K562 (cell line): ENCODE results near the gene C20orf141.

Experiments used
- GABPA ChIP-seq: fragments of 200-800 bp; sonication (Bioruptor generic); conservative IDR thresholded peaks from 2 replicates; pipeline ENCODE4 v1.6.1; 2016; ENCODE audit warnings: low read depth, missing genetic modification characterization, missing compliant biosample characterization
- GATA2 ChIP-seq: sonication (generic); formaldehyde crosslinking; IDR thresholded peaks from 2 replicates; pipeline ENCODE4 v1.4.0; 2020; ENCODE audit warnings: mild to moderate bottlenecking, missing genetic modification reagents
- POLR2A ChIP-seq: fragments of 450-650 bp; conservative IDR thresholded peaks from 2 replicates; pipeline ENCODE4 v1.6.1; 2016
- PRPF4 ChIP-seq: fragments of 200-400 bp; formaldehyde crosslinking; IDR thresholded peaks from one replicate; pipeline ENCODE4 v1.6.1; 2017; ENCODE audit warnings: low read length, low read depth, mild to moderate bottlenecking; ENCODE audit not compliant: insufficient read depth, poor library complexity, severe bottlenecking
- ZNF3 ChIP-seq: fragments of 250-450 bp; sonication (Bioruptor Pico); IDR thresholded peaks from 2 replicates; pipeline ENCODE4 v1.5.0; 2021; ENCODE audit warnings: mild to moderate bottlenecking, moderate library complexity
- TF ChIP-seq, protein P1 (sequence below): fragments of 250-450 bp; sonication (Bioruptor Pico); IDR thresholded peaks from 2 replicates; pipeline ENCODE4 v1.9.0; 2021; ENCODE audit warnings: mild to moderate bottlenecking
- TF ChIP-seq, protein P2 (sequence below): fragments of 250-450 bp; sonication (Bioruptor Pico); IDR thresholded peaks from 2 replicates; pipeline ENCODE4 v1.4.0; 2020; ENCODE audit warnings: mild to moderate bottlenecking, moderate library complexity
- TF ChIP-seq, protein P3 (sequence below), 2 experiments: IDR thresholded peaks; 2 replicates each; pipeline ENCODE4 v1.6.1; 2012; ENCODE audit warnings: improper control_type of control experiment in 2 of 2, low read depth in 2 of 2, low read length in 2 of 2, borderline replicate concordance in 1 of 2
- TF ChIP-seq, protein P4 (sequence below), 3 experiments: IDR thresholded peaks in 2 of 3; conservative IDR thresholded peaks in 1 of 3; 2 replicates each; pipeline ENCODE4 v1.5.1; 2011 to 2012; ENCODE audit warnings: low read length in 3 of 3, mild to moderate bottlenecking in 3 of 3, control low read depth in 2 of 3, improper control_type of control experiment in 1 of 3, inconsistent platforms in 1 of 3, low read depth in 1 of 3, mixed read lengths in 1 of 3, moderate library complexity in 1 of 3; ENCODE audit not compliant: insufficient read depth in 2 of 3

DNA sequence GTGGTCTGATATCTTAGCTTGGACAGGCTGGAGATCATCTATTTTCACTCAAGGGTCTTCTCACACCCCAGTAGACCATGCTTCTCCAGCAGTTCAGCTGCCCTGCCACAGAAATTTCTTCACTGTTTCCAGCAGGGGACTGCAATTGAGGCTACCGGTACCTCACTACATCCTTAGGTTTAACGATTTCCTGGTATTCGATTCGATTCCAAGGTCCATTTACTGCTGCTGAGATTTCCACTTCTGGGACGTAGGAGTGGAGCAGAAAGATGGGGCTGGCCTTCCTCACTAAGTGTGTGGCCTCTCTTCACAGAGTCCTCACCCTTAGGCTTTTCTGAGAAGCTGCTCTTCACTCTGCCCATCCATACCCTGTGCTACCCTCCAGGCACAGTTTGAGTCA lies 31.9 kb downstream of the C20orf141 start:
- TF ChIP-seq, protein P1, sequence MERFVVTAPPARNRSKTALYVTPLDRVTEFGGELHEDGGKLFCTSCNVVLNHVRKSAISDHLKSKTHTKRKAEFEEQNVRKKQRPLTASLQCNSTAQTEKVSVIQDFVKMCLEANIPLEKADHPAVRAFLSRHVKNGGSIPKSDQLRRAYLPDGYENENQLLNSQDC (CRISPR knock-in tag): no peak
- TF ChIP-seq, protein P2, sequence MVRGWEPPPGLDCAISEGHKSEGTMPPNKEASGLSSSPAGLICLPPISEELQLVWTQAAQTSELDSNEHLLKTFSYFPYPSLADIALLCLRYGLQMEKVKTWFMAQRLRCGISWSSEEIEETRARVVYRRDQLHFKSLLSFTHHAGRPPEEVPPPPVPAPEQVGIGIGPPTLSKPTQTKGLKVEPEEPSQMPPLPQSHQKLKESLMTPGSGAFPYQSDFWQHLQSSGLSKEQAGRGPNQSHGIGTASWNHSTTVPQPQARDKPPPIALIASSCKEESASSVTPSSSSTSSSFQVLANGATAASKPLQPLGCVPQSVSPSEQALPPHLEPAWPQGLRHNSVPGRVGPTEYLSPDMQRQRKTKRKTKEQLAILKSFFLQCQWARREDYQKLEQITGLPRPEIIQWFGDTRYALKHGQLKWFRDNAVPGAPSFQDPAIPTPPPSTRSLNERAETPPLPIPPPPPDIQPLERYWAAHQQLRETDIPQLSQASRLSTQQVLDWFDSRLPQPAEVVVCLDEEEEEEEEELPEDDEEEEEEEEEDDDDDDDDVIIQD: no peak
- TF ChIP-seq, protein P3, sequence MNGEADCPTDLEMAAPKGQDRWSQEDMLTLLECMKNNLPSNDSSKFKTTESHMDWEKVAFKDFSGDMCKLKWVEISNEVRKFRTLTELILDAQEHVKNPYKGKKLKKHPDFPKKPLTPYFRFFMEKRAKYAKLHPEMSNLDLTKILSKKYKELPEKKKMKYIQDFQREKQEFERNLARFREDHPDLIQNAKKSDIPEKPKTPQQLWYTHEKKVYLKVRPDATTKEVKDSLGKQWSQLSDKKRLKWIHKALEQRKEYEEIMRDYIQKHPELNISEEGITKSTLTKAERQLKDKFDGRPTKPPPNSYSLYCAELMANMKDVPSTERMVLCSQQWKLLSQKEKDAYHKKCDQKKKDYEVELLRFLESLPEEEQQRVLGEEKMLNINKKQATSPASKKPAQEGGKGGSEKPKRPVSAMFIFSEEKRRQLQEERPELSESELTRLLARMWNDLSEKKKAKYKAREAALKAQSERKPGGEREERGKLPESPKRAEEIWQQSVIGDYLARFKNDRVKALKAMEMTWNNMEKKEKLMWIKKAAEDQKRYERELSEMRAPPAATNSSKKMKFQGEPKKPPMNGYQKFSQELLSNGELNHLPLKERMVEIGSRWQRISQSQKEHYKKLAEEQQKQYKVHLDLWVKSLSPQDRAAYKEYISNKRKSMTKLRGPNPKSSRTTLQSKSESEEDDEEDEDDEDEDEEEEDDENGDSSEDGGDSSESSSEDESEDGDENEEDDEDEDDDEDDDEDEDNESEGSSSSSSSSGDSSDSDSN (IDR thresholded peaks at IDR 0.05; ENCODE audit: borderline replicate concordance in 1 of 2, low read depth in 2 of 2, low read length in 2 of 2): no peak
- no peak for TF ChIP-seq GABPA (tag)
- TF ChIP-seq, protein P4, sequence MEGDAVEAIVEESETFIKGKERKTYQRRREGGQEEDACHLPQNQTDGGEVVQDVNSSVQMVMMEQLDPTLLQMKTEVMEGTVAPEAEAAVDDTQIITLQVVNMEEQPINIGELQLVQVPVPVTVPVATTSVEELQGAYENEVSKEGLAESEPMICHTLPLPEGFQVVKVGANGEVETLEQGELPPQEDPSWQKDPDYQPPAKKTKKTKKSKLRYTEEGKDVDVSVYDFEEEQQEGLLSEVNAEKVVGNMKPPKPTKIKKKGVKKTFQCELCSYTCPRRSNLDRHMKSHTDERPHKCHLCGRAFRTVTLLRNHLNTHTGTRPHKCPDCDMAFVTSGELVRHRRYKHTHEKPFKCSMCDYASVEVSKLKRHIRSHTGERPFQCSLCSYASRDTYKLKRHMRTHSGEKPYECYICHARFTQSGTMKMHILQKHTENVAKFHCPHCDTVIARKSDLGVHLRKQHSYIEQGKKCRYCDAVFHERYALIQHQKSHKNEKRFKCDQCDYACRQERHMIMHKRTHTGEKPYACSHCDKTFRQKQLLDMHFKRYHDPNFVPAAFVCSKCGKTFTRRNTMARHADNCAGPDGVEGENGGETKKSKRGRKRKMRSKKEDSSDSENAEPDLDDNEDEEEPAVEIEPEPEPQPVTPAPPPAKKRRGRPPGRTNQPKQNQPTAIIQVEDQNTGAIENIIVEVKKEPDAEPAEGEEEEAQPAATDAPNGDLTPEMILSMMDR (IDR thresholded peaks at IDR 0.05 in 2 of 3, conservative IDR thresholded peaks at IDR 0.05 in 1 of 3; ENCODE audit: insufficient read depth in 2 of 3, low read depth in 1 of 3, low read length in 3 of 3): no peak
- no peak for TF ChIP-seq GATA2
- no peak for TF ChIP-seq POLR2A
- TF ChIP-seq PRPF4: no peak
- TF ChIP-seq ZNF3 (CRISPR knock-in tag): no peak
